Measurements from ENCODE around the gene GPC6. TPM values are rescaled to one million over a fixed set of nuclear protein-coding genes. Genes with fewer than 3 reads are reported as not detected.
"Not testable (repeated sequence)": the region's sequence is repeated elsewhere in the genome, so short reads cannot be mapped to it uniquely, and the experiment has no call there.

Gene GPC6
- total and polyA plus RNA-seq, 9 of the 15 experiments (the other 6 are each of a cell fraction or from before 2014, with no cell fraction given): under 0.01 to 0.20 (median 0.01) TPM; not detected in 4

GRCh38 chr13:94302847-94303565 lies 1076.4 kb downstream of the GPC6 start:
- H3K9me1 ChIP-seq (ENCODE audit: control insufficient read depth, insufficient read depth, low read length); CTCF ChIA-PET (ENCODE audit: low intra/inter-chr PET ratio): not testable (repeated sequence)

GRCh38 chr13:94303644-94304174 lies 1077.1 kb downstream of the GPC6 start:
- Histone ChIP-seq H3K9me3 (replicated peaks; ENCODE audit: control insufficient read depth, insufficient read depth, low read depth, low read length) (no peaks in the 10 kb centered on the region), H3K9ac (ENCODE audit: insufficient read depth in 1 of 2, low read depth in 2 of 2, low read length in 2 of 2) (no peak overlapping the region), H3K9me1 (ENCODE audit: control insufficient read depth, insufficient read depth, low read length) (no peaks in the 10 kb centered on the region), H3K36me3 (ENCODE audit: control insufficient read depth, insufficient read depth, low read length) (no peaks in the 10 kb centered on the region), H4K20me1 (replicated peaks; ENCODE audit: control insufficient read depth, insufficient read depth, low read length) (no peaks in the 10 kb centered on the region), H3K79me2 (ENCODE audit: control insufficient read depth, insufficient read depth, low read length) (no peaks in the 10 kb centered on the region), H3K27ac (ENCODE audit: extremely low read depth, low read depth, low read length) (no peak overlapping the region), H3K27me3 (ENCODE audit: control insufficient read depth in 2 of 2, insufficient read depth in 2 of 2, low read length in 2 of 2) (no peaks in the 10 kb centered on the region), H2AFZ (ENCODE audit: low read depth, low read length) (no peak overlapping the region), H3K4me1 (replicated peaks in 1 of 2; ENCODE audit: control insufficient read depth in 2 of 2, insufficient read depth in 2 of 2, low read length in 2 of 2) (no peaks in the 10 kb centered on the region), H3K4me3 (no peak overlapping the region), H3K4me2 (ENCODE audit: insufficient read depth, low read length) (no peak overlapping the region)
- DNase-seq (ENCODE audit: extremely low read depth in 1 of 4, low spot score in 3 of 4): no peak
- no peak for ATAC-seq
- intact Hi-C loops (cut with micrococcal nuclease) (no loop called here), in situ Hi-C loops (cut with MboI) (no loop called here)
- ChIA-PET CTCF (ENCODE audit: low intra/inter-chr PET ratio) (no interaction called here), POLR2A (no interaction called here)
- FAIRE-seq: no peak
- BruUV-seq (replicated peaks): no TSS peak
- 4% methylated on average over 7 of the region's 7 CpGs for WGBS (ENCODE audit: insufficient coverage, low coverage, missing lambda C conversion rate)
- TF ChIP-seq PKNOX1 (IDR thresholded peaks at IDR 0.05): no peak
- TF ChIP-seq MAFF (IDR thresholded peaks at IDR 0.05; ENCODE audit: low read length): no peak
- TF ChIP-seq HDAC2 (IDR thresholded peaks at IDR 0.05): no peak
- TF ChIP-seq KLF16 (IDR thresholded peaks at IDR 0.05): no peak
- no peak for TF ChIP-seq ZC3H4 (CRISPR knock-in tag; IDR thresholded peaks at IDR 0.05; ENCODE audit: borderline replicate concordance)
- TF ChIP-seq ZNF398 (CRISPR knock-in tag; IDR thresholded peaks at IDR 0.05): no peak
- no peak for TF ChIP-seq ILK (tag; IDR thresholded peaks at IDR 0.05; ENCODE audit: borderline replicate concordance, low read depth)
- no peak for TF ChIP-seq MYNN (IDR thresholded peaks at IDR 0.05)
- TF ChIP-seq MYNN (CRISPR knock-in tag; IDR thresholded peaks at IDR 0.05): no peak
- TF ChIP-seq ZNF561 (CRISPR knock-in tag; conservative IDR thresholded peaks at IDR 0.05): no peak
- TF ChIP-seq TAF15 (IDR thresholded peaks at IDR 0.05; ENCODE audit: low read depth, low read length): no peak
- TF ChIP-seq SRSF9 (IDR thresholded peaks at IDR 0.05; ENCODE audit: borderline replicate concordance, low read depth, low read length): no peak
- TF ChIP-seq STAT5B (CRISPR knock-in tag; IDR thresholded peaks at IDR 0.05): no peak

More at GRCh38 chr13:94302847-94303565, 1076.4 kb downstream of the GPC6 start:
- H3K4me1 ChIP-seq (replicated peaks in 1 of 2; ENCODE audit: control insufficient read depth in 2 of 2, insufficient read depth in 2 of 2, low read length in 2 of 2); ATAC-seq; H3K79me2 ChIP-seq (ENCODE audit: control insufficient read depth, insufficient read depth, low read length); DNase-seq (ENCODE audit: extremely low read depth in 1 of 4, low spot score in 3 of 4); FAIRE-seq; H4K20me1 ChIP-seq (replicated peaks; ENCODE audit: control insufficient read depth, insufficient read depth, low read length); H3K9me3 ChIP-seq (replicated peaks; ENCODE audit: control insufficient read depth, insufficient read depth, low read depth, low read length); in situ Hi-C loops (cut with MboI); H3K36me3 ChIP-seq (ENCODE audit: control insufficient read depth, insufficient read depth, low read length); H3K27ac ChIP-seq (ENCODE audit: extremely low read depth, low read depth, low read length); H3K27me3 ChIP-seq (ENCODE audit: control insufficient read depth in 2 of 2, insufficient read depth in 2 of 2, low read length in 2 of 2); H3K9ac ChIP-seq (ENCODE audit: insufficient read depth in 1 of 2, low read depth in 2 of 2, low read length in 2 of 2); BruUV-seq (replicated peaks); H3K4me3 ChIP-seq; intact Hi-C loops (cut with micrococcal nuclease): not testable (repeated sequence)
- 2% methylated on average over 11 of the region's 20 CpGs for WGBS (ENCODE audit: insufficient coverage, low coverage, missing lambda C conversion rate)
- Histone ChIP-seq H3K4me2 (ENCODE audit: insufficient read depth, low read length) (peak overlapping the region; percentile 25; the same call in 1 of the 2 replicates), H2AFZ (ENCODE audit: low read depth, low read length) (peak overlapping the region; percentile 63)
- POLR2A ChIA-PET: interaction anchor here (1.2 kb wide), 1 partner anchor 11 kb away, joined by 5 read pairs; no protein-coding TSS in a partner anchor
